ENCODE results near the gene USP25. TPM values are rescaled to one million over a fixed set of nuclear protein-coding genes. Genes with fewer than 3 reads are reported as not detected.

Gene USP25
- total and polyA plus RNA-seq, 2 experiments from 2014 or later, result 11.8 to 49.2 TPM

DNA sequence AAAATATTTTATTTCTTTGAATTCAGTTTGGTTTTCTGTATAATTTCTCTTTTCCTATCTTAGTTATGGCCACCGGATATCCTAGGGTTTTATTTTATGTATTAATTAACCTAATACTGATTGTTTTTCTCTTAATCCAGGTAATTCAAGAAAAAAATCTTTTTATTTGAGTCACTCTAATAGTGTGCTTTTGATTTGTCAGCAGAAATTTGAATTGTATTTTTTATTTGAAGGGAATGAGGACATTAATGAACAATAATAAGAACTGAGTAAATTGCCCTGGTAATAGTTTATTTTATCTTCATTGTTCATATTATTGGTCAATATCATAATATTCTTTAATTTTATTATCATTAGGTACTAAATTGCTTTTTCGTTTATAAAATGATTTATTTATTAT, 120.1 kb downstream of the USP25 start:
- no peak overlapping the region for H3K27ac ChIP-seq (ENCODE audit: low read depth)
- no peaks in the 10 kb centered on the region for H4K20me1 ChIP-seq (replicated peaks; ENCODE audit: insufficient read depth)
- no peak for DNase-seq (ENCODE audit: low spot score)
- Mint-ChIP-seq H3K4me1 (0 out of 3 replicates have a peak, but pooled peaks cover 3% of the 10 kb centered on the region), H3K36me3 (ENCODE audit: low read depth) (peaks cover 7% of the 10 kb centered on the region; the same call in 2 of the 3 replicates), H3K27ac (no peak overlapping the region), H3K4me3 (no peak overlapping the region), H3K9me3 (no peaks in the 10 kb centered on the region), H3K27me3 (ENCODE audit: insufficient read depth, low read depth, poor library complexity) (no peaks in the 10 kb centered on the region)
- H3K4me3 ChIP-seq, result no peak overlapping the region
- no peaks in the 10 kb centered on the region for H3K9me2 ChIP-seq (ENCODE audit: insufficient read depth)
- no peaks in the 10 kb centered on the region for H3K4me1 ChIP-seq (ENCODE audit: insufficient read depth)
- H2AFZ ChIP-seq, result no peak overlapping the region
- H3K79me2 ChIP-seq (replicated peaks; ENCODE audit: insufficient read depth), result no peaks in the 10 kb centered on the region
- TF ChIP-seq JUNB (IDR thresholded peaks at IDR 0.05; ENCODE audit: unreplicated experiment) (no peak), STAT1 (IDR thresholded peaks at IDR 0.05; ENCODE audit: unreplicated experiment) (no peak), EZH2 (IDR thresholded peaks at IDR 0.05; ENCODE audit: low read depth, unreplicated experiment) (no peak), ZNF331 (CRISPR knock-in tag; IDR thresholded peaks at IDR 0.05; ENCODE audit: low read depth) (no peak), REST (IDR thresholded peaks at IDR 0.05; ENCODE audit: unreplicated experiment) (no peak), ETS1 (IDR thresholded peaks at IDR 0.05) (no peak), ZNF462 (CRISPR knock-in tag; IDR thresholded peaks at IDR 0.05) (no peak), POLR2AphosphoS5 (IDR thresholded peaks at IDR 0.05; ENCODE audit: low read depth) (no peak), ZNF114 (CRISPR knock-in tag; IDR thresholded peaks at IDR 0.05) (no peak), EZH2phosphoT487 (IDR thresholded peaks at IDR 0.05; ENCODE audit: unreplicated experiment) (no peak), CREB1 (CRISPR knock-in tag; IDR thresholded peaks at IDR 0.05; ENCODE audit: low read depth) (no peak), NANOG (IDR thresholded peaks at IDR 0.05; ENCODE audit: borderline replicate concordance) (no peak)
- TF ChIP-seq, protein P1, sequence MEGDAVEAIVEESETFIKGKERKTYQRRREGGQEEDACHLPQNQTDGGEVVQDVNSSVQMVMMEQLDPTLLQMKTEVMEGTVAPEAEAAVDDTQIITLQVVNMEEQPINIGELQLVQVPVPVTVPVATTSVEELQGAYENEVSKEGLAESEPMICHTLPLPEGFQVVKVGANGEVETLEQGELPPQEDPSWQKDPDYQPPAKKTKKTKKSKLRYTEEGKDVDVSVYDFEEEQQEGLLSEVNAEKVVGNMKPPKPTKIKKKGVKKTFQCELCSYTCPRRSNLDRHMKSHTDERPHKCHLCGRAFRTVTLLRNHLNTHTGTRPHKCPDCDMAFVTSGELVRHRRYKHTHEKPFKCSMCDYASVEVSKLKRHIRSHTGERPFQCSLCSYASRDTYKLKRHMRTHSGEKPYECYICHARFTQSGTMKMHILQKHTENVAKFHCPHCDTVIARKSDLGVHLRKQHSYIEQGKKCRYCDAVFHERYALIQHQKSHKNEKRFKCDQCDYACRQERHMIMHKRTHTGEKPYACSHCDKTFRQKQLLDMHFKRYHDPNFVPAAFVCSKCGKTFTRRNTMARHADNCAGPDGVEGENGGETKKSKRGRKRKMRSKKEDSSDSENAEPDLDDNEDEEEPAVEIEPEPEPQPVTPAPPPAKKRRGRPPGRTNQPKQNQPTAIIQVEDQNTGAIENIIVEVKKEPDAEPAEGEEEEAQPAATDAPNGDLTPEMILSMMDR (conservative IDR thresholded peaks at IDR 0.05; ENCODE audit: low read depth in 2 of 2), result no peak
- H3K36me3 ChIP-seq (ENCODE audit: insufficient read depth), result no peaks in the 10 kb centered on the region
- no peaks in the 10 kb centered on the region for H3K27me3 ChIP-seq (ENCODE audit: insufficient read depth)
- H3K4me2 ChIP-seq, result no peak overlapping the region
- no peaks in the 10 kb centered on the region for H3F3A ChIP-seq (replicated peaks; ENCODE audit: low read depth)
- no peak for ATAC-seq

All from GM23338 (cell line).